ENCODE data around the gene TRIM59. TPM values are rescaled to one million over a fixed set of nuclear protein-coding genes. Genes with fewer than 3 reads are reported as not detected.

Gene TRIM59
- total and polyA plus RNA-seq, 10 of the 15 experiments (the other 5 are each of a cell fraction or from before 2014, with no cell fraction given) = 14.4 to 105 (median 33.3) TPM

DNA sequence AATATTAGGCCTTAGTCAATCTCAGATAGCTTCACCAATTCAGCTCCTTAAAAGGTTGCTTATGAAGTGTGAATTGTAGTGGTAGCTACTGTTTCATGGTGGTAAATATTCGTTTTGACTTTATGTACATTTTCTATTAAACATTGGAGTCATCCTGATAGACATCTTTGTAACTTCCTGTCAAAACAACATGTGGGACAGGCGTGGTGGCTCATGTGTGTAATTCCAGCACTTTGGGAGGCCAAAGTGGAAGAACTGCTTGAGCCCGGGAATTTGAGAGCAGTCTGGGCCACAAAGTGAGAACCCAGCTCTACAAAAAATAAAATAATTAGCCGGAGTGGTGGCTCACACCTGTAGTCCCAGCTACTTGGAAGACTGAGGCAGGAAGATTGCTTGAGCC lies 2.0 kb upstream of the TRIM59 start (continued):
- TF ChIP-seq PAX8 (IDR thresholded peaks at IDR 0.05) (no peak), SUPT20H (IDR thresholded peaks at IDR 0.05; ENCODE audit: borderline replicate concordance, control insufficient read depth, low read depth, low read length) (no peak), MYB (IDR thresholded peaks at IDR 0.05; ENCODE audit: borderline replicate concordance, low read depth, low read length) (no peak), CBX5 (IDR thresholded peaks at IDR 0.05; ENCODE audit: low read depth) (no peak), NFYB (IDR thresholded peaks at IDR 0.05; ENCODE audit: insufficient read depth, low read depth, low read length) (no peak)
- TF ChIP-seq, protein P1, sequence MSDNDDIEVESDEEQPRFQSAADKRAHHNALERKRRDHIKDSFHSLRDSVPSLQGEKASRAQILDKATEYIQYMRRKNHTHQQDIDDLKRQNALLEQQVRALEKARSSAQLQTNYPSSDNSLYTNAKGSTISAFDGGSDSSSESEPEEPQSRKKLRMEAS (IDR thresholded peaks at IDR 0.05; ENCODE audit: low read depth, low read length) = no peak

DNA sequence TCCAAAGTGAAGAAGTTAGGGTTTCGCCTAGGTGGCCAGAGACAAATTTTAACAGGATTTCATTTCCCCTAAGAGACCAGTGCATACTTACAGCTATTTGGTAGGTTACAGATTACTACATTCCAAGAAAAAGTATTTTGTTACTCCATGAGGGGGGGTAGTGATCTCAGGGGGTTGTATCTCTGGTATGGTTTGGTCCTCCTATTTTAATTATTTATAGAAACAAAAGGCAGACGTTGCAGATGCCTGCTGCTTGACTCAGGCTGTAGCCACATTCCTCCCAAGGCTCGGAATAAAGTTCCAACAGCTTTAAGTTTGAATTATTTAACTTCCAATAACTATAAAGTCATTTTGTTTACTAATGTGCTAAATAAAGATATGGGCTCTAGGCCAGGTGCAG lies 1.3 kb upstream of the TRIM59 start:
- RAD21 ChIA-PET (ENCODE audit: unreplicated experiment) = interaction anchor here (0.8 to 3.1 kb wide), 5 partner anchors 9 to 38 kb away, joined by 3 to 22 read pairs (median 4); no protein-coding TSS in a partner anchor
- H3K27ac ChIP-seq (ENCODE audit: control insufficient read depth, insufficient read depth) = no peak overlapping the region; the same call in 1 of the 2 replicates

More for the DNA sequence above, 1.3 kb upstream of the TRIM59 start:
- ATAC-seq (no peak), DNase-seq (ENCODE audit: low read depth, low spot score) (no peak), FAIRE-seq (no peak)
- BruUV-seq (replicated peaks) = no TSS peak
- peak overlapping the region; percentile 80 for H3K9ac ChIP-seq (ENCODE audit: control insufficient read depth, insufficient read depth, low read length)
- TF ChIP-seq SRF (IDR thresholded peaks at IDR 0.05; ENCODE audit: low read depth in 2 of 2, low read length in 2 of 2) (no peak), MEF2B (IDR thresholded peaks at IDR 0.05; ENCODE audit: partially characterized antibody, poor library complexity, severe bottlenecking) (no peak), POLR2A (IDR thresholded peaks at IDR 0.05; ENCODE audit: low read depth, low read length) (no peak), IKZF1 (conservative IDR thresholded peaks at IDR 0.05) (no peak), RBBP5 (conservative IDR thresholded peaks at IDR 0.05) (no peak), BCL11A (IDR thresholded peaks at IDR 0.05; ENCODE audit: low read depth, low read length) (no peak), MEF2A (IDR thresholded peaks at IDR 0.05; ENCODE audit: insufficient read depth, low read depth, low read length) (no peak), YY1 (IDR thresholded peaks at IDR 0.05; ENCODE audit: low read depth, low read length) (no peak), EED (IDR thresholded peaks at IDR 0.05; ENCODE audit: low read depth) (no peak), TCF12 (IDR thresholded peaks at IDR 0.05; ENCODE audit: low read depth, low read length) (no peak), BRCA1 (IDR thresholded peaks at IDR 0.05; ENCODE audit: low read depth, low read length) (no peak), ZNF384 (IDR thresholded peaks at IDR 0.05; ENCODE audit: borderline replicate concordance, low read depth, low read length) (no peak), RELA (IDR thresholded peaks at IDR 0.05; ENCODE audit: borderline replicate concordance, partially characterized antibody) (no peak), KAT2A (conservative IDR thresholded peaks at IDR 0.05; ENCODE audit: control insufficient read depth, low read depth, low read length) (no peak)
- TF ChIP-seq, protein P2, sequence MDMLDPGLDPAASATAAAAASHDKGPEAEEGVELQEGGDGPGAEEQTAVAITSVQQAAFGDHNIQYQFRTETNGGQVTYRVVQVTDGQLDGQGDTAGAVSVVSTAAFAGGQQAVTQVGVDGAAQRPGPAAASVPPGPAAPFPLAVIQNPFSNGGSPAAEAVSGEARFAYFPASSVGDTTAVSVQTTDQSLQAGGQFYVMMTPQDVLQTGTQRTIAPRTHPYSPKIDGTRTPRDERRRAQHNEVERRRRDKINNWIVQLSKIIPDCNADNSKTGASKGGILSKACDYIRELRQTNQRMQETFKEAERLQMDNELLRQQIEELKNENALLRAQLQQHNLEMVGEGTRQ (IDR thresholded peaks at IDR 0.05; ENCODE audit: borderline replicate concordance, low read depth, low read length) = no peak
- no peak overlapping the region; the same call in 1 of the 2 replicates for H2AFZ ChIP-seq (ENCODE audit: control insufficient read depth, low read depth, low read length)
- no peaks in the 10 kb centered on the region for H3K27me3 ChIP-seq (replicated peaks in 1 of 2; ENCODE audit: control insufficient read depth in 2 of 2, insufficient read depth in 2 of 2, low read length in 1 of 2)
- intact Hi-C loops (cut with micrococcal nuclease; ENCODE audit: unreplicated experiment) = no loop called here
- in situ Hi-C loops (cut with MboI) = no loop called here
- H3K36me3 ChIP-seq (ENCODE audit: control insufficient read depth in 2 of 2, insufficient read depth in 2 of 2, low read length in 1 of 2) = peaks cover 0 to 5% of the 10 kb centered on the region in 2 experiments; a peak in 1 of 4 replicates
- POLR2A ChIA-PET = interaction anchor here (0.7 to 3.9 kb wide), 13 partner anchors 9 to 465 kb away, joined by 3 to 34 read pairs (median 3); partner anchors contain the start of genes IFT80 and SMC4
- WGBS (ENCODE audit: insufficient coverage, insufficient replicate concordance, low lambda C conversion rate, missing lambda C conversion rate) = 65% methylated on average over 3 of the region's 3 CpGs
- H3K9me3 ChIP-seq (replicated peaks; ENCODE audit: control insufficient read depth, insufficient read depth, low read length) = no peaks in the 10 kb centered on the region; the same call in 1 of the 3 replicates
- H3K4me1 ChIP-seq (ENCODE audit: control insufficient read depth, insufficient read depth, low read length) = peaks cover 6% of the 10 kb centered on the region
- SMC1A ChIA-PET (ENCODE audit: uncharacterized antibody, unreplicated experiment) = interaction anchor here (0.6 to 7.7 kb wide), 9 partner anchors 14 to 596 kb away, joined by 3 to 73 read pairs (median 6); partner anchors contain the start of gene IFT80
- CTCF ChIA-PET = interaction anchor here (0.9 to 2.8 kb wide), 7 partner anchors 11 to 459 kb away, joined by 3 to 9 read pairs (median 4); no protein-coding TSS in a partner anchor
- H4K20me1 ChIP-seq (ENCODE audit: control insufficient read depth, insufficient read depth) = no peaks in the 10 kb centered on the region
- peaks cover 42% of the 10 kb centered on the region for H3K79me2 ChIP-seq (ENCODE audit: control insufficient read depth, insufficient read depth, low read length)
- H3K4me3 ChIP-seq = peak overlapping the region; percentile 13; the same call in 1 of the 2 replicates
- H3K4me2 ChIP-seq (ENCODE audit: control insufficient read depth, insufficient read depth) = peak overlapping the region; percentile 93; the same call in 1 of the 2 replicates
